GM12874 (cell line): ENCODE measurements around the gene POFUT2.

Experiments used
- TF ChIP-seq, protein P1 (sequence below): IDR thresholded peaks from 2 replicates; pipeline ENCODE4 v1.5.1; 2011; ENCODE audit warnings: low read depth, mild to moderate bottlenecking, control low read depth, low read length, moderate library complexity; ENCODE audit not compliant: insufficient read depth

Gene POFUT2

DNA sequence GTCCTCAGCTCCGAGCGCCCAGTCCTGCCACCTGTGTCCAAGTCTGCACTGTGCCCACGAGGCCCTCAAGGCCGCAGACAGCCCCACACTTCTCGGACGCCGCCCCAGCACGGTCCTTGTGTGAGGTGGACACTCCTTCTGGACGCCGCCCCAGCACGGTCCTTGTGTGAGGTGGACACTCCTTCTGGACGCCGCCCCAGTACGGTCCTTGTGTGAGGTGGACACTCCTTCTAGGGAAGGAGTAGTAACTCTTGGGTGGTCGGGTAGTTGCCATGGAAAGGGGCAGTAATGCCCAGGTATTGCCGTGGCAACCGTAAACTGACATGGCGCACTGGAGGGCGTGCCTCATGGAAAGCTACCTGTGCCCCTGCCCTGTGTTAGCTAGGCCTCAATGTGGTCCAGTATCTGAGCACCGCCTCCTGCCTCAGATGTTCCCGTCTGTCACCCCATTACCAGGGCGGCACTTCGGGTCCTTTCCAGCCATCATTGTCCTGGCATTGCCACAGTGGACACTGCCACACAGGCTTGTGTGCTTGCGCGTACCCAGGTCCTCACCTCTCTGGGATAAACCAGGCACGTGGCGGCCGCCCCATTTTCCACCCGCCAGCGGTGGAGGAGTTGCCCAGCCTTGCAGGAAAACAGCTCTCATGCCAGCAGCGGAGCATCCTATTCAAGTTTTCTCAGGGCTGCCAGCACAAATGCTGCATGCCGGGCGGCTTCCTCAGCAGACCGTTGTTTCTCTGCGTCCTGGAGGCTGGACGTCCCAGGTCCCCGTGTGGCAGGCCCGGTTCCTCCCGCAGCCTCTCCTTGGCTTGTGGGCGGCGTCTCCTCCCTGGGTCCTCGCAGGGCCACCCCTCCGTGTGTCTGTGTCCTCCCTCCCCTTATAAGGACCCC is 40.8 kb upstream of the POFUT2 start:
- TF ChIP-seq, protein P1, sequence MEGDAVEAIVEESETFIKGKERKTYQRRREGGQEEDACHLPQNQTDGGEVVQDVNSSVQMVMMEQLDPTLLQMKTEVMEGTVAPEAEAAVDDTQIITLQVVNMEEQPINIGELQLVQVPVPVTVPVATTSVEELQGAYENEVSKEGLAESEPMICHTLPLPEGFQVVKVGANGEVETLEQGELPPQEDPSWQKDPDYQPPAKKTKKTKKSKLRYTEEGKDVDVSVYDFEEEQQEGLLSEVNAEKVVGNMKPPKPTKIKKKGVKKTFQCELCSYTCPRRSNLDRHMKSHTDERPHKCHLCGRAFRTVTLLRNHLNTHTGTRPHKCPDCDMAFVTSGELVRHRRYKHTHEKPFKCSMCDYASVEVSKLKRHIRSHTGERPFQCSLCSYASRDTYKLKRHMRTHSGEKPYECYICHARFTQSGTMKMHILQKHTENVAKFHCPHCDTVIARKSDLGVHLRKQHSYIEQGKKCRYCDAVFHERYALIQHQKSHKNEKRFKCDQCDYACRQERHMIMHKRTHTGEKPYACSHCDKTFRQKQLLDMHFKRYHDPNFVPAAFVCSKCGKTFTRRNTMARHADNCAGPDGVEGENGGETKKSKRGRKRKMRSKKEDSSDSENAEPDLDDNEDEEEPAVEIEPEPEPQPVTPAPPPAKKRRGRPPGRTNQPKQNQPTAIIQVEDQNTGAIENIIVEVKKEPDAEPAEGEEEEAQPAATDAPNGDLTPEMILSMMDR, result no peak

DNA sequence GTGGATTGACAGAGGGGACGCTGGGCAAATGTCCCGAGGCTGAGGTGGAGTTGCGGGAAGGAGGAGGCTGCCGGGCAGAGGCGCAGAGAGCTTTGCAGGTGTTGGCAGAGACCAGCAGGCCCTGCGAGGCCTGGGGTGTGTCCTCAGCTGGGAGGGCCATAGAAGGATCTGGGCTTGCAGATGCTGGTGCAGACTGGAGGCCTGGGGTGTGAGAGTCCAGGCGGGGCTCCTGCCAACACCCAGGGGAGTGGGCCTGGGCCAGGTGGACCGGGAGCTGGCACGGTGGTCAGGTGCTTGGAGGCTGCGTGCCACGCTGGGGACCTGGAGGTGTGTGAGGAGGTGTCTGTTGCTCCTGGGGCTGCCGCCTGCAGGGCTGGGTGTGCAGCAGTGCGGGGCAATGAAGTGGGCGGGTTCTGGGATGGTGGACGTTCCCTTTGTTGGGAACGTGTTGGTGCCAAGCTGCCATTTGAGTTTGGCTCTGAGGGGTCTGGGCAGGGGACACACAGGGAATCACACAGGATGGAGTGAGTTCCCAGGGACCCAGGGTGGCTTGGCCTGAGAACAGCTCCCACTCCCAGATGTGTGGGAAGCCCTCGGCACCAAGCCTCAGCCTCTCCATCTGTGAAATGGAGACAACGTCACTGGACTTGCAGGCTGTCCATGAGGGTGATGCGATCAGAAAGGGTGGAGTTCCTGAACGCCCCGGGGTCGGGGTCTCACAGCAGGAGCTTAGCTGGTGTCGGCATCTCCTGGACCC is 39.9 kb upstream of the POFUT2 start:
- TF ChIP-seq, protein P1, result no peak

DNA sequence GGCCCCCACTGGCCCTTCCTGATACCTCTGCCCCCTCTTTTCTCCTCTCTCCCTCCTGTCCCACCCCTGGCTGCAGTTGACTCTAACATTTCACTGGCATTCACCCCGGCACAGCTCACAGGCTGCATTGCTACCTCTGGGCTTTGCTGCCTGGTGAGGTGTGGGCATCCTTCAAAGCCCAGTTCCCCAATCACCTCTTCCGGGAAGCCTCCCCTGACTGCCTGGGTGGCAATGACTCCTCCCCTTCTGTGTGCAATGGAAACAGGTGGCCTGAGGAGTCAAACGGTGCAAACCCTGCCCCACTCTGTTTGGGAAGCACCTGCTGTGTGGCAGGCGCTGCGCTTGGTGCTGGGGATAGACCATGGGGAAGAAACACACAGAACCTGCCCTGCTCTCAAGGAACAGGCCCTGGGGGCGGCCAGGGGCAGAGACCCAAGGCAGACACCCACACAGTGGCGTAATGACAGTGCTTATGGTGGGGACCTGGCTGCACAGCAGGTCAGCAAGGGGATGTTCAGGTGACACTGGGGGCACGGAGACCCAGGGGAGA is 39.3 kb upstream of the POFUT2 start:
- TF ChIP-seq, protein P1, result no peak

DNA sequence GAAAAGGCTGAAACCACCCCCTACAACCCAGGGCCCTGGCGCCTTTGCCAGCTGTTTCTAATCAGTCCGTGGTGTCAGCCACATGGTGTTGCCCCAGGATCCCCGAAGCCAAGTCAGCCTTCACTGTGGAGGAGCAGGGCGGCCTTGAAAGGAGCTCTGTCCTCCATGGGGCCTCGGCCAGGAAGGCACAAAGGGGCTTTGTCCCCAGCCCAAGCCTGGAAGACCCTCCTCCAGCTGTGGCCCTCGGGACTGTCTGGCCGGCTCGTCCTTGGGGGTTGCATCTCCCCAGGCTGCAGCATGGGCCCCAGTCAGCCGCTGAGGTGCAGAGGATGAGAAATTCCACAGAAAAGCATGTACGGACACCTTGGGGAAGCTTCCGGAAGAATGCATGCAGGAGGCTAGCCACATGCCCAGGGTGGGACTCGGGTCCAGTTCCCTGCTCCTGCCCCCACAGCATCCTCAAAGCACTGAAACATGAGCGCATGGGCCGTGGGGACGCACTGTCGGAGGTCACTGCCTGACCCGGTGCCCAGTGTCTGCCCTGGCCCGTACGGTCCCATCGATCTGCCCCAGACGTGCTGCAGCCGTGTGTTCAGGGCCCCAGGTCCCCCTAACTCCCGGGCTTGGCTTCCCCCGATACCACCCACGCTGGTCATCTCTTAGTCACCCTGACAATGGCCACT is 38.6 kb upstream of the POFUT2 start:
- TF ChIP-seq, protein P1, result no peak

DNA sequence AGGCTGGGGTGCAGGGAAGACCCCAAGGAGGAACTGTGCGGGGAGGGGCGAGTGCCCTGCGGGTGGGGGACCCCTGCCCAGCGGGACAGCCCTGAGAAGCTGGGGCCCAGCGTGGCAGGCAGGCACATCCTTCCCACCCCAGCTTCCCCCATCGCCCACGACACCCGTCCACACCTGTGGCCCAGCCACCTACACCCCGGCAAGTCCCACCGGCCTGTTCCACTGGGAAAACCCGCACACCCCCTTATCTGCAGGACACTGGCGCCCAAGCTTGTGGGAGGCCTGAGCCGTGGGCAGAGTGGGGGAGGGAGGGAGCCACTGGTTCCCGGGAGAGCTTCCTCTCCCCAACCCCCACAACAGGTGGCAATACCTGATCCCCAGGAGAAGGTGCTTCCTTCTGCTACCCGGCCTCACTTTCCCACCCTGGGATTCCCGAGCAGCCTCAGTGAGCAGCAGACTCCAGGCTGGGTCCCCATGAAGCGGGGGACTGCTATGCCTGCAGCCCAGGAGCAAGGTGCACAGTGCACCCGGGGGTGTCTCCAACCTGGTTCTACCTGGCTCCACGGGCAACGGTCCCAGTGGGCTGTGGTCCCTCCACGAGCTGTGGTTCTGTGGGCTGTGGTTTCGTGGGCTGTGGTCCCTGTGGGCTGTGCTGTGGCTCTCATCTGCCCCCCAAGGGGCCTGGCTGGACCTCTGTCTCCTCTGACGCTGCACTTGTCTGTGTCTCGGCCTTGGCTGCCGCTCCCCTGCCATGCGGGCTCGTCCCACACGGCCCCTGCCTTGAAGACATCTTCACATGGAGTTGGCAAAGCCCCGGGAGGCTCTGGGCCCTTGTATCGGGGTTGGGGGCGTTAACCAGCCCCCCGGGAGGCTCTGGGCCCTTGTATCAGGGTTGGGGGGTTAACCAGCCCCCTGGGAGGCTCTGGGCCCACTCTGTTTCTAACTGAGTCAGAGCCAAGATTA is 37.8 kb upstream of the POFUT2 start:
- TF ChIP-seq, protein P1, result no peak

DNA sequence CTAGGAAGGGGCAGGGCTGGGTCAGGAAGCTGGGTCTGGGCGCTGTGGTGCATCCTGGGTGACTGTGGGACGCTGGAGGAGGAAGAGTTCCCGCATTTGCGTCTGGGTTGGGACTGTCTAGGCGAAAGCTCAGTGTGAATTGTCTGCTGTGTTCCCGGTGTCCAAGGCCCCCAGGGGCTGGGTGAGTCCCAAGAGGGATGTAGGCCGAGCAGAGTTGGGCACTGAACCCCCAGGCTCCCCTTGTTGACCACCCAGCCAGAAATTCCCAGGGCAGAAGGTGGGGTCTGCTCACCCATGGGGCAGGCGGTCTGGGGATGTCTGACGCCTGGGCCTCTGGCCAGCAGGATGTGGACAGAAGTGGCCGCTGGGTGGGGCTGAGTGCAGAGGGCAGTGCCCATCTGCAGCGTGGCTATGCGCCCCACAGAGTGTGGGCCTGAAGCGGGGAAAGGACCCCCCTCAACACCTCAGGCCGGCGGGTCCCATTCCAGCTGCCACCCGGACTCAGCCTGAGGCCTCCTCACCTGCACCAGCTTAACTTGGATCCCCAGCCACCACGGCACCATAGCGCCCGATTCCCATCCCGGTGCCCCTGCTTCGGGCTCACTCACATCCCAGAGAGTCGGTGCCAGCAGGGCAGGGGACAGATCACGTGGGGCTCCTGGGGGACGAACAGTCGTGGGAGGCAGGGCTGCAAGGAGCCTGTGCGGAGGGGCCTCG is 37.0 kb upstream of the POFUT2 start:
- TF ChIP-seq, protein P1, result no peak
